GM06990 (cell line): ENCODE measurements around the gene PTPRE.

Experiments
- DNase-seq: peaks from one replicate; pipeline ENCODE4 v3.0.0-alpha.2; 2011; ENCODE audit not compliant: insufficient read length; ENCODE audit errors: extremely low read depth
- H3K27me3 ChIP-seq: replicated peaks from 2 replicates; pipeline ENCODE4 v1.6.0; 2011; ENCODE audit warnings: low read length; ENCODE audit not compliant: control insufficient read depth, insufficient read depth
- H3K36me3 ChIP-seq: 2 replicates; pipeline ENCODE4 v1.5.1; 2011; ENCODE audit warnings: low read length; ENCODE audit not compliant: control insufficient read depth, insufficient read depth
- H3K4me3 ChIP-seq: replicated peaks from 2 replicates; pipeline ENCODE4 v1.5.1; 2011; ENCODE audit warnings: low read depth, mild to moderate bottlenecking, control low read depth, low read length
- TF ChIP-seq, protein P1 (sequence below): IDR thresholded peaks from 2 replicates; pipeline ENCODE4 v1.5.1; 2011; ENCODE audit warnings: low read length, control low read depth, mild to moderate bottlenecking, inconsistent platforms; ENCODE audit not compliant: insufficient read depth, poor library complexity, severe bottlenecking

PTPRE gene

DNA sequence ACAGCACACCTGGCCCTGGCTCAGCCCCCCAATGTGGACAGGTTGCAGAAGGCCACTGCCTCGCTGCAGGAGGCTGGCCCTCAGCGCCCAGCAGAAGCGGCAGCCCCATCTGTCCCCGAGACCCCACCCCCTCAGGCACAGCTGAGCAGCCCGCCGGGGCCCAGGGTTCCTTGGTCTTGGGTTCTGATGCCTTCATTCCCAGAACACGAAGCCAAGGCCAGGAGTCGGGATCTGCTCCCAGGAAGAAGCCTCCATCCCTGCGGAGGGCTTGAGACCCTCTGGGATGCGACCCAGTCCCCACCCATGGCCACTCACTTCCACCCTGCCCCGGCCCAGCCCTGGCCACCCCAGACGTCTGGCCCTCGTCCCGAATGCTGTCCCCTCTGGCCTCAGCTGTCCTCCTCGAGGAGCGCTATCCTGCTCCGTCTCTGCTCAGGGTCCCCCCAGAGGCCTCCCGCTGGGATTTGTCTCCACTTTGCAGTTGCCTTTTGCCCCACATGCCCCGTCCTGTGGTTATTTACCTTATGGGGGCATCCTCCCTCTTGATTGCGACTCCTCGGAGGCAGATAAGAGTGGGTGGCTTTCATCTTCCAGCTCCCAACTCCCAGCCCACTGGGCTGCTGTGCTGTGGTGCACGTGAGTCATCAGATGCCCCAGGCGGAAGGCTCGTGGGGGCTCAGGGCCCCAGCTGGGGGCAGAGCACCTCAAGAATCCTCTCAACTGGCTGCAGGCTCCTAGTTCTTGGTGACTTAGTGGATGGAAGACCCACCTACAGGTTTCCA is 121.8 kb downstream of the PTPRE start:
- Histone ChIP-seq H3K4me3 (no peak overlapping the region), H3K27me3 (peaks cover 1% of the 10 kb centered on the region; the same call in 1 of the 2 replicates), H3K36me3 (no peaks in the 10 kb centered on the region)
- no peak for DNase-seq
- TF ChIP-seq, protein P1, sequence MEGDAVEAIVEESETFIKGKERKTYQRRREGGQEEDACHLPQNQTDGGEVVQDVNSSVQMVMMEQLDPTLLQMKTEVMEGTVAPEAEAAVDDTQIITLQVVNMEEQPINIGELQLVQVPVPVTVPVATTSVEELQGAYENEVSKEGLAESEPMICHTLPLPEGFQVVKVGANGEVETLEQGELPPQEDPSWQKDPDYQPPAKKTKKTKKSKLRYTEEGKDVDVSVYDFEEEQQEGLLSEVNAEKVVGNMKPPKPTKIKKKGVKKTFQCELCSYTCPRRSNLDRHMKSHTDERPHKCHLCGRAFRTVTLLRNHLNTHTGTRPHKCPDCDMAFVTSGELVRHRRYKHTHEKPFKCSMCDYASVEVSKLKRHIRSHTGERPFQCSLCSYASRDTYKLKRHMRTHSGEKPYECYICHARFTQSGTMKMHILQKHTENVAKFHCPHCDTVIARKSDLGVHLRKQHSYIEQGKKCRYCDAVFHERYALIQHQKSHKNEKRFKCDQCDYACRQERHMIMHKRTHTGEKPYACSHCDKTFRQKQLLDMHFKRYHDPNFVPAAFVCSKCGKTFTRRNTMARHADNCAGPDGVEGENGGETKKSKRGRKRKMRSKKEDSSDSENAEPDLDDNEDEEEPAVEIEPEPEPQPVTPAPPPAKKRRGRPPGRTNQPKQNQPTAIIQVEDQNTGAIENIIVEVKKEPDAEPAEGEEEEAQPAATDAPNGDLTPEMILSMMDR: no peak

DNA sequence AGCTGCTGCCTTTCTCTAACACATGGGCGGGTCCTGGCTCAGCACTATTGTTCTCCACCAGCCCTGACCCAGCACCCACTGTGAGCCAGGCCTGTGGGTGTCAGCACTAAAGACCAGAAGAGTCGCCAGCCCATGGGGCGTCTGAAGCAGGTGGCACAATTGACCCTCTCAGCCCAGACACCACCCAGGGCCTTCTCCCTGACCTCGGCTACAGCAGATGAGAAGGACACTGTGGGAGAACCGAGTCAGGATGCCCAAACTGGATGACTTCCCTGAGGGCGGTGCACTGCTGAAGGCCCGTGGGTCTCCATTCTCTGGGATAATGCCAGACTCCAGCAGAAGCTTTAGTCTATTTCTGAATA is 122.4 kb downstream of the PTPRE start:
- Histone ChIP-seq H3K36me3 (no peaks in the 10 kb centered on the region), H3K4me3 (no peak overlapping the region), H3K27me3 (peaks cover 1% of the 10 kb centered on the region; the same call in 1 of the 2 replicates)
- DNase-seq: no peak
- TF ChIP-seq, protein P1: no peak

DNA sequence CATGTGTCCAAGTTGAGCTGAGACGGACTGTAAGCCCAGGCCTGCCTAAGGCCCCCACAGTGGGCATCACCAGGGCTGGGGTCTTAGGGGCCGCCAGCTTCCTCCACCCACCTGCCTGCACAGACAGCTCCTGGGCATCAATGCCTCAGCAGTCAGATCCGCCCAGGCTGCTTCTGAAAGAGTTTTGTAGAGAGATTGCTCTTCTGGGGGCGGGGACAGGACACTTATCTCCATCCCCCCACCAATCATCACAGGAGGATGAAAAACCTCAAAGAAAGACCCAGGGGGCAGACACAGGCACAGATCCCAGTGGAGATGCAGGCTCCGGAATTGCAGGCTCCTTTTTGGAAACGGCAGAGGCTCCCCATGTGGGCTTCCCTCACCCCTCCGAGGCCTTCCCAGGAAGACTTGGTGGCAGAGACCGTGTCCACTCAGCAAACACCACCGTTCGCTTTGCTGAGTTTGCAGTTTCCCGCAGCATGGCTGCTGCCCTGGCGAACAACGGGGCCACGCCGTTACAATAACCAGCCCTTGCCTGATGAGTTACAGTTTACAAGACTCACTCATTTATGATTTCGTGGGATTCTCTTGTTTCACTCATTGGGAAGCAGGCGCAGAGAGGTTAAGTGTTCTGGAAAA is 122.9 kb downstream of the PTPRE start:
- TF ChIP-seq, protein P1: no peak
- Histone ChIP-seq H3K4me3 (no peak overlapping the region), H3K36me3 (no peaks in the 10 kb centered on the region), H3K27me3 (peaks cover 1% of the 10 kb centered on the region; the same call in 1 of the 2 replicates)
- DNase-seq: no peak

DNA sequence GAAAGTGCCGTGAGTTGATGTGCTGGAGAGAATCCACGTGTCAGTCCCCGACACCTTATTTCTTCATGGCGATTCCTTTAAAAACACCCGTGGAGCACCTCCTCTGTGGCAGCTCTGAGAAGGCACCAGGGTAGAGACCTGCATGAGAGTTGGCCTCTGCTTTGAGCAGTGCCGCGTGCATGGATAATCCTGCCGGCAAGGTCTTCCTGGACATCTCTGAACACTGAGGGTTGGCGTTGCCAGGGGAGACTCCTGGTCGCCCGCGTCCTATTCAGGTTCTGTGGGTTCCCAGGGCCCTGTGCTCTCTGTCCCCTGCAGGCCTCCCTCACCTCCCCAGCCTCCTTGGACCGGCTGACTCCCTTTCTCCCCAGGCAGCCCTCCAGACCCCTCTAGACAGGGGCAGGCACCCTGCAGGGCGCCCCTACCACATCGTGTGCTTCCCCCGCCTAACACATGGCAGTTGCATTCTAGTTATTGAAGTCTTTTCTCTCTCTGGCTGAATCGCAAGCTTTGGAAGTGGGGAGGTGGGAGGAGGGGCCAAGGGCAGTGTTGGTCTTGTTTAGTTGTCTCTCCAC is 123.7 kb downstream of the PTPRE start:
- DNase-seq: no peak
- TF ChIP-seq, protein P1: no peak
- H3K36me3 ChIP-seq: no peaks in the 10 kb centered on the region
- no peak overlapping the region for H3K4me3 ChIP-seq
- H3K27me3 ChIP-seq: peaks cover 1% of the 10 kb centered on the region; the same call in 1 of the 2 replicates

DNA sequence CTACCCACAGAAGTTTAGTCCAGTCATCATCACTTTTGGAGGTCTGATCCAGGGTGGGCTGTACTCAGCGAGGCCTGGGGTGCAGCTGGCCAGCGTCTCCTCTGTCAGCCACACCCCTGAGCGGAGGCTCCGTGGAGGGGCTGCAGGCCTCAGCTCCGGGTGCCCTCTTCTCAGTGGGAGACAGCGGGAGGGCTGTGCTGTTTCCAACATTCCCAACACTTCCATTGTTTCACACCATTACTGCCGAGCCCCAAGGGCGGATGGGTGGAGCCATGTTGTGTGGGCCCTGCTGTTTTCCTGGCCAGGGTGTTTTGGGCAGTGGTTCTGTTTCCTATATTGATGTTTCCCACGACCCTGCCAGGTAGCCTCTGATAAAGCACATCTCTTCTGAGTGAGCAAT is 124.3 kb downstream of the PTPRE start:
- Histone ChIP-seq H3K27me3 (no peaks in the 10 kb centered on the region; the same call in 1 of the 2 replicates), H3K36me3 (no peaks in the 10 kb centered on the region), H3K4me3 (no peak overlapping the region)
- TF ChIP-seq, protein P1: no peak
- DNase-seq: no peak
